Glutamatergic neuron (in vitro differentiated cells): ENCODE results near the gene C4orf17. TPM values are rescaled to one million over a fixed set of nuclear protein-coding genes. Genes with fewer than 3 reads are reported as not detected.

Experiments
- DNase-seq: peaks from one replicate; pipeline ENCODE4 v3.0.0; 2022
- H3K27ac Mint-ChIP-seq: one replicate; pipeline ENCODE4 v1.8.0; 2020; ENCODE audit warnings: mild to moderate bottlenecking, mixed read lengths, inconsistent platforms; ENCODE audit not compliant: unreplicated experiment
- H3K27me3 Mint-ChIP-seq: one replicate; pipeline ENCODE4 v1.8.0; 2020; ENCODE audit warnings: mild to moderate bottlenecking, moderate library complexity, mixed read lengths, inconsistent platforms; ENCODE audit not compliant: unreplicated experiment
- H3K36me3 Mint-ChIP-seq: one replicate; pipeline ENCODE4 v1.8.0; 2020; ENCODE audit warnings: mild to moderate bottlenecking, mixed read lengths, inconsistent platforms; ENCODE audit not compliant: unreplicated experiment
- H3K4me1 Mint-ChIP-seq: one replicate; pipeline ENCODE4 v1.8.0; 2020; ENCODE audit warnings: mild to moderate bottlenecking, low read depth, mixed read lengths, inconsistent platforms; ENCODE audit not compliant: unreplicated experiment
- H3K4me3 Mint-ChIP-seq: one replicate; pipeline ENCODE4 v1.8.0; 2020; ENCODE audit warnings: mild to moderate bottlenecking, mixed read lengths, inconsistent platforms; ENCODE audit not compliant: unreplicated experiment
- H3K9me3 Mint-ChIP-seq: one replicate; pipeline ENCODE4 v1.8.0; 2020; ENCODE audit warnings: mild to moderate bottlenecking, moderate library complexity, mixed read lengths, inconsistent platforms; ENCODE audit not compliant: unreplicated experiment
- CTCF ChIP-seq: fragments of 200-600 bp; sonication (generic); IDR thresholded peaks from one replicate; pipeline ENCODE4 v1.5.0; 2021; ENCODE audit not compliant: partially characterized antibody, unreplicated experiment
- total RNA-seq: library from RNA; stranded (reverse); fragmentation: NEBNext Ultra II Directional; extraction: Animal tissue kit (Norgen Biotek cat#: 25700); gene quantifications from one replicate; pipeline ENCODE4 v1.2.1, GENCODE V29; 2021; ENCODE audit not compliant: unreplicated experiment

C4orf17 gene
- total RNA-seq, 1 donor from 2014 or later = not detected

DNA sequence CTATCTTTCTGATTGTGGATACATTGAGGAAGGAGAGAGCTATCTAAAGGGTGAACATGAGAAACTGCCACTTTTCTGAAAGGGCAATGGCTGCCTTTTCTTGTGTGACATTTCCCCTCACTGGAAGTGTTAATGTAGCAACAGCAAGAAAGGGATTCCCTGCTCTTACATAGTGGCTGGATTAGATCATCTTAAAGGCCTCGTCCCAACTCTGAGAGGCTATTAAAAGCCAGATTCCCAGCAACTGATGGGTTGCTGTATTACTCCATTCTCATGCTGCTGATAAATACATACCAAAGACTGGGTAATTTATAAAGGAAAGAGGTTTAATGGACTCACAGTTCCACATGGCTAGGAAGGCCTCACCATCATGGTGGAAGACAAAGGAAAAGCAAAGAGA lies 41.9 kb upstream of the C4orf17 start:
- H3K9me3 Mint-ChIP-seq = no peaks in the 10 kb centered on the region
- DNase-seq = no peak
- no peak overlapping the region for H3K27ac Mint-ChIP-seq
- no peaks in the 10 kb centered on the region for H3K4me1 Mint-ChIP-seq
- no peak for TF ChIP-seq CTCF
- no peaks in the 10 kb centered on the region for H3K27me3 Mint-ChIP-seq
- H3K4me3 Mint-ChIP-seq = no peak overlapping the region
- no peaks in the 10 kb centered on the region for H3K36me3 Mint-ChIP-seq

GRCh38 chr4:99471349-99471748 lies 39.5 kb upstream of the C4orf17 start:
- no peaks in the 10 kb centered on the region for H3K36me3 Mint-ChIP-seq
- no peak overlapping the region for H3K27ac Mint-ChIP-seq
- H3K4me3 Mint-ChIP-seq = no peak overlapping the region
- no peak for TF ChIP-seq CTCF
- DNase-seq = no peak
- no peaks in the 10 kb centered on the region for H3K4me1 Mint-ChIP-seq
- H3K9me3 Mint-ChIP-seq = no peaks in the 10 kb centered on the region
- H3K27me3 Mint-ChIP-seq = no peaks in the 10 kb centered on the region

- TF ChIP-seq CTCF = no peak
- H3K27ac Mint-ChIP-seq = no peak overlapping the region
- H3K4me3 Mint-ChIP-seq = no peak overlapping the region
- DNase-seq = no peak
- H3K36me3 Mint-ChIP-seq = no peaks in the 10 kb centered on the region
- H3K27me3 Mint-ChIP-seq = no peaks in the 10 kb centered on the region
- no peaks in the 10 kb centered on the region for H3K4me1 Mint-ChIP-seq
- H3K9me3 Mint-ChIP-seq = no peaks in the 10 kb centered on the region
These were observed 38.9 kb upstream of the C4orf17 start for GRCh38 chr4:99471896-99472295.

DNA sequence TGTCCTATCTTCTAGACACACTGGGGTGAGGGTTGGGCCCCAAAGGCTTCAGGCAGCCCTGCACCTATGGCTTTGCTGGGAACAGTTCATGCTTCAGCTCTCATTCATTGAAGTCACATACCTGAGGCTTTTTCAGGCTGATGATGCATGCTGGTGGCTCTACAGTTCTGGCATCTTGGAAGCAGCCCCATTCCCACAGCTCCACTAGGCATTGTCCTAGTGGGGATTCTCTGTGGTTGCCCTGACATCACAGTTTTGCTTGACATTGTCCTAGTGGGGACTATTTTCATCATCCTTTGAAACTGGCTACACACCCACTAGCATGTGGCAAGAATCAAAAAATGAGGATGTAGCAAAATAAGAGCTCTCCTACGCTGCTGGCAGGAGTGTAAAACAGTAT lies 37.7 kb upstream of the C4orf17 start:
- no peaks in the 10 kb centered on the region for H3K36me3 Mint-ChIP-seq
- H3K4me1 Mint-ChIP-seq = no peaks in the 10 kb centered on the region
- DNase-seq = no peak
- no peak overlapping the region for H3K27ac Mint-ChIP-seq
- H3K9me3 Mint-ChIP-seq = no peaks in the 10 kb centered on the region
- H3K4me3 Mint-ChIP-seq = no peak overlapping the region
- no peak for TF ChIP-seq CTCF
- no peaks in the 10 kb centered on the region for H3K27me3 Mint-ChIP-seq

- H3K9me3 Mint-ChIP-seq = peaks cover 12% of the 10 kb centered on the region
These were observed 27.2 kb upstream of the C4orf17 start for GRCh38 chr4:99483636-99484035.

More at GRCh38 chr4:99483636-99484035, 27.2 kb upstream of the C4orf17 start:
- no peak overlapping the region for H3K27ac Mint-ChIP-seq
- H3K4me1 Mint-ChIP-seq = no peaks in the 10 kb centered on the region
- DNase-seq = no peak
- no peak overlapping the region for H3K4me3 Mint-ChIP-seq
- peaks cover 29% of the 10 kb centered on the region for H3K36me3 Mint-ChIP-seq
- no peak for TF ChIP-seq CTCF
- H3K27me3 Mint-ChIP-seq = no peaks in the 10 kb centered on the region
